Skeletal muscle satellite cell (primary cell): Measurements from ENCODE around the gene CREBRF.
A peak's percentile ranks its signal among the peaks of the same experiment; 100 is the strongest.
"Not testable (repeated sequence)": the region's sequence is repeated elsewhere in the genome, so short reads cannot be mapped to it uniquely, and the experiment has no call there.

ENCODE experiments used
- H3K27me3 ChIP-seq: 2 replicates; pipeline ENCODE4 v1.7.0; 2013; ENCODE audit warnings: low read length; ENCODE audit not compliant: control insufficient read depth, insufficient read depth
- H3K36me3 ChIP-seq: 2 replicates; pipeline ENCODE4 v1.7.0; 2013; ENCODE audit warnings: mild to moderate bottlenecking, control low read depth, low read length; ENCODE audit not compliant: insufficient read depth
- H3K4me1 ChIP-seq: 2 replicates; pipeline ENCODE4 v1.7.0; 2013; ENCODE audit warnings: low read length; ENCODE audit not compliant: control insufficient read depth, insufficient read depth
- H3K4me2 ChIP-seq: 2 replicates; pipeline ENCODE4 v1.7.0; 2013; ENCODE audit warnings: mild to moderate bottlenecking, low read length
- H3K4me3 ChIP-seq: 2 replicates; pipeline ENCODE4 v1.7.0; 2013; ENCODE audit warnings: low read length
- H3K9ac ChIP-seq: 2 replicates; pipeline ENCODE4 v1.7.0; 2013; ENCODE audit warnings: mild to moderate bottlenecking, low read depth, low read length, moderate library complexity
- H3K9me3 ChIP-seq: replicated peaks from 2 replicates; pipeline ENCODE4 v1.7.0; 2013; ENCODE audit warnings: mild to moderate bottlenecking, control low read depth, low read length

The CREBRF gene

GRCh38 chr5:173057062-173057924 lies 1.1 kb downstream of the CREBRF start:
- Histone ChIP-seq H3K4me3 (peak overlapping the region; percentile 92), H3K9me3 (no peaks in the 10 kb centered on the region), H3K4me2 (peak overlapping the region; percentile 96), H3K9ac (peak overlapping the region; percentile 96), H3K27me3 (no peaks in the 10 kb centered on the region), H3K36me3 (peaks cover 5% of the 10 kb centered on the region), H3K4me1 (peaks cover 26% of the 10 kb centered on the region)

DNA sequence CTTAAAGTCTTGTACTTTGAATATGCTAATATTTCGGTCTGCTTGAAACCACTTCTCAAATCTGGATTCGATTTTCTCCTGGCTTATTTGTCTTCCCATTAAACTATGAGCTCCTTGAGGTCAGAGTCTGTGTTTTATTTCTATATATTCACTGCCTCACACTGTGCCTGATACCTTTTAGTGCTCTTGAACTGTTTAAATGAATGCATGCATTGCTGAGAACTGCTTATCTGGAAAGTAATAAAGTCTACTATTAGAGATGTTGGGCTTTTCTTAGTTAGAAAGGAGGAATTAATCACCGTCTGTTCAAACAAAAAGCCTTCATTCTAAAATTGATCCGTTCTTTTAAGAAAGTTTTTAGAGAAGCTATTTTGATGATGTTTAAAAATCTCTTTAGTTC lies 6.0 kb downstream of the CREBRF start:
- Histone ChIP-seq H3K27me3 (no peaks in the 10 kb centered on the region), H3K9ac (no peak overlapping the region), H3K4me3 (no peak overlapping the region), H3K4me1 (peaks cover 4% of the 10 kb centered on the region), H3K4me2 (no peak overlapping the region), H3K36me3 (peaks cover 5% of the 10 kb centered on the region), H3K9me3 (no peaks in the 10 kb centered on the region)

GRCh38 chr5:173065155-173065554 lies 9.0 kb downstream of the CREBRF start:
- Histone ChIP-seq H3K36me3 (peaks cover 5% of the 10 kb centered on the region), H3K9ac (no peak overlapping the region), H3K4me2 (no peak overlapping the region), H3K4me1 (no peaks in the 10 kb centered on the region), H3K9me3 (no peaks in the 10 kb centered on the region), H3K4me3 (no peak overlapping the region), H3K27me3 (no peaks in the 10 kb centered on the region)

DNA sequence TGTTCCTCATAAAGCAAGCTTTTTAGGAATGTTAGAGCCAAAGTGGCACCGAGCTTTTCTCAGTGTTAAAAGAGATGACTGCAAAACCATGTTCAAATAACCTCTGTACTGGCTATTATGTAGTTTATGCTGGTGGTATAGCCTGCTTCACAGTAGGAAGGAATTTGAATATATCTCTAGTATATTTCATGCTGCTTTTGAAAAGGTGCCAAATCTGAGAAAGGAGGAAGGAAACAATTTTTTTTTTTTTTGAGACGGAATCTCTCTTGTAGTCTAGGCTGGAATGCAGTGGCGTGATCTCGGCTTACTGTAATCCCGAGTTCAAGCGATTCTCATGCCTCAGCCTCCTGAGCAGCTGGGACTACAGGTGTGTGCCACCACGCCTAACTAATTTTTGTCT lies 13.5 kb downstream of the CREBRF start:
- Histone ChIP-seq H3K27me3 (no peaks in the 10 kb centered on the region), H3K4me3 (no peak overlapping the region), H3K4me1 (no peaks in the 10 kb centered on the region), H3K36me3 (no peaks in the 10 kb centered on the region), H3K4me2 (no peak overlapping the region), H3K9ac (no peak overlapping the region), H3K9me3 (no peaks in the 10 kb centered on the region)

DNA sequence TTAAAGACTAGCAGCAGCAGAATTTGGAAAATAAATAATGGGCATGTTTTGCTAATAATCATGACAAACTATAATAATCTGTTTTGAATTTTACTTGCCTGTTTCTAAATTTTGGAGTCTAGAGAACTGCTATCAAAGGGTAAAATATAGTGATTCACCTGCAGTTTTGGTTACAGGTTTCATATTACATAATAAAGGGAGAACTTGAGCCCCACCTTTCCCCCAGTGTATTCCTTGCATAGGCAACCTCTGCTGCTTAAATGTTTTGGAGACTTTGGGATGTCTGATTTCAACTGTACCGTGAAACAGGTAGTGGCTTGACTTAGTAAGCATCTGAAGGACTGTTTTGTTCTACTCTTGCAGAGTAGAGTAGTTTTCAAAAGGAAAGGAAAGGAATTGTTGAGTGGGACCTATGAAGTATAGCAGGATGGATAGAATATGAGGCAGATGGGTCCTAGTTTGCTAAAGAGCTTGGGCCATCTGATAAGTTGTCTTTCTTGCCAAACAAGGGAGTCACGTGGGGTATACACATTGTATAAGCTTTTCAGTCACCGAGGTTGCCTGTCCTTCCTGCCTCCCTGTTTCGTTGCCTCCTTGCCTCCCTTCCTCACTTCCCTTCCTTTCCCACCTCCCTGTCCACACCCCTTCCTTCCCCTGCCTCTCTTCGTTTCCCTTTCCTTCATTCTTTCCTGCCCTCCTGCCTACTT lies 19.1 kb downstream of the CREBRF start:
- no peaks in the 10 kb centered on the region for H3K9me3 ChIP-seq
- H3K36me3 ChIP-seq: no peaks in the 10 kb centered on the region
- no peak overlapping the region for H3K4me2 ChIP-seq
- no peak overlapping the region for H3K4me3 ChIP-seq
- no peaks in the 10 kb centered on the region for H3K4me1 ChIP-seq
- no peak overlapping the region for H3K9ac ChIP-seq
- H3K27me3 ChIP-seq: no peaks in the 10 kb centered on the region

DNA sequence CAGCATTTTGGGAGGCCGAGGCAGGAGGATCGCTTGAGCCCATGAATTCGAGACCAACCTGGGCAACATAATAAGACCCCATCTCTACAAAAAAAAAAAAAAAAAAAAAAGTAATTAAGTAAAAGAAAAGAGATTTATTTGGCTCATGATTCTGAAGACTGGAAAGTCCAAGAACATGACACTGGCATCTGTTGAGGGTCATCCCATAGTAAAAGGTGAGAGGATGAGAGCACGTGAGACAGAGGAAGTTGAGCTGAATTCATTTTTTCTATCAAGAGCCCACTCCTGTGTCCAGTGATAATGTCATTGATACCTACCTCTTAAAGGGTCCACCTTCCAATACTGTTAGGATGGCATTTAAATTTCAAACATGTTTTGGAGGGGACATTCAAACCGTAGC lies 19.8 kb downstream of the CREBRF start:
- Histone ChIP-seq H3K27me3 (no peaks in the 10 kb centered on the region), H3K4me2 (no peak overlapping the region), H3K36me3 (no peaks in the 10 kb centered on the region), H3K4me1 (no peaks in the 10 kb centered on the region), H3K4me3 (no peak overlapping the region), H3K9me3 (no peaks in the 10 kb centered on the region), H3K9ac (no peak overlapping the region)

GRCh38 chr5:173076471-173076870 lies 20.3 kb downstream of the CREBRF start:
- H3K9ac ChIP-seq, H3K4me2 ChIP-seq, H3K4me3 ChIP-seq, H3K36me3 ChIP-seq, H3K4me1 ChIP-seq, H3K9me3 ChIP-seq, H3K27me3 ChIP-seq: not testable (repeated sequence)

GRCh38 chr5:173078878-173079277 lies 22.7 kb downstream of the CREBRF start:
- H3K4me3 ChIP-seq: no peak overlapping the region
- H3K36me3 ChIP-seq: no peaks in the 10 kb centered on the region
- no peaks in the 10 kb centered on the region for H3K4me1 ChIP-seq
- H3K9ac ChIP-seq: no peak overlapping the region
- no peak overlapping the region for H3K4me2 ChIP-seq
- no peaks in the 10 kb centered on the region for H3K27me3 ChIP-seq
- no peaks in the 10 kb centered on the region for H3K9me3 ChIP-seq

- H3K4me2 ChIP-seq: no peak overlapping the region
- H3K9me3 ChIP-seq: no peaks in the 10 kb centered on the region
- H3K27me3 ChIP-seq: no peaks in the 10 kb centered on the region
- H3K4me1 ChIP-seq: peaks cover 10% of the 10 kb centered on the region
- peaks cover 11% of the 10 kb centered on the region for H3K36me3 ChIP-seq
- H3K9ac ChIP-seq: no peak overlapping the region
- H3K4me3 ChIP-seq: no peak overlapping the region
Measured at GRCh38 chr5:173089581-173089980, 33.4 kb downstream of the CREBRF start.

- no peak overlapping the region for H3K4me2 ChIP-seq
- H3K9me3 ChIP-seq: no peaks in the 10 kb centered on the region
- H3K4me3 ChIP-seq: no peak overlapping the region
- peaks cover 11% of the 10 kb centered on the region for H3K4me1 ChIP-seq
- no peaks in the 10 kb centered on the region for H3K27me3 ChIP-seq
- H3K36me3 ChIP-seq: peaks cover 11% of the 10 kb centered on the region
- H3K9ac ChIP-seq: no peak overlapping the region
Measured at GRCh38 chr5:173090639-173091038, 34.5 kb downstream of the CREBRF start.

DNA sequence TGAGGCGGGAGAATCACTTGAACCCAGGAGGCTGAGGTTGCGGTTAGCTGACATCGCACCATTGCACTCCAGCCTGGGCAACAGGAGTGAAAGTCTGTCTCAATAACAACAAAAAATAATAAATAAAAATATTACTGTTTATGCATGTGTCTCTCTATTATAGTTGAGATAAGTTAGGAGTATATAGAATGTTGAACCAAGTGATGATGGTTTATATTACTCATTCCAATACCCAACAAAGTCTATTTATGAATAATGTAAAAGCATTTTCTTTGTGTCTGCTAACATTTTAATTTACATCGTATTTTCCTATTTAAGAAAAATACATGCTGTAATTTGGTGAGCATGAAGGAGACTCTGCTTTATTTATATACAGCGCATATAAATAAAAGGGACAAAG lies 35.8 kb downstream of the CREBRF start:
- Histone ChIP-seq H3K9me3 (no peaks in the 10 kb centered on the region), H3K4me2 (no peak overlapping the region), H3K4me3 (no peak overlapping the region), H3K9ac (no peak overlapping the region), H3K4me1 (peaks cover 11% of the 10 kb centered on the region), H3K27me3 (no peaks in the 10 kb centered on the region), H3K36me3 (peaks cover 11% of the 10 kb centered on the region)

GRCh38 chr5:173093606-173094005 lies 37.5 kb downstream of the CREBRF start:
- Histone ChIP-seq H3K27me3 (no peaks in the 10 kb centered on the region), H3K4me3 (no peak overlapping the region), H3K4me2 (peak overlapping the region; percentile 52), H3K9ac (no peak overlapping the region), H3K9me3 (no peaks in the 10 kb centered on the region), H3K4me1 (peaks cover 11% of the 10 kb centered on the region), H3K36me3 (peaks cover 11% of the 10 kb centered on the region)
